Measurements from ENCODE around the gene PDHX.
"Not testable (repeated sequence)": the region's sequence is repeated elsewhere in the genome, so short reads cannot be mapped to it uniquely, and the experiment has no call there.

The PDHX gene

DNA sequence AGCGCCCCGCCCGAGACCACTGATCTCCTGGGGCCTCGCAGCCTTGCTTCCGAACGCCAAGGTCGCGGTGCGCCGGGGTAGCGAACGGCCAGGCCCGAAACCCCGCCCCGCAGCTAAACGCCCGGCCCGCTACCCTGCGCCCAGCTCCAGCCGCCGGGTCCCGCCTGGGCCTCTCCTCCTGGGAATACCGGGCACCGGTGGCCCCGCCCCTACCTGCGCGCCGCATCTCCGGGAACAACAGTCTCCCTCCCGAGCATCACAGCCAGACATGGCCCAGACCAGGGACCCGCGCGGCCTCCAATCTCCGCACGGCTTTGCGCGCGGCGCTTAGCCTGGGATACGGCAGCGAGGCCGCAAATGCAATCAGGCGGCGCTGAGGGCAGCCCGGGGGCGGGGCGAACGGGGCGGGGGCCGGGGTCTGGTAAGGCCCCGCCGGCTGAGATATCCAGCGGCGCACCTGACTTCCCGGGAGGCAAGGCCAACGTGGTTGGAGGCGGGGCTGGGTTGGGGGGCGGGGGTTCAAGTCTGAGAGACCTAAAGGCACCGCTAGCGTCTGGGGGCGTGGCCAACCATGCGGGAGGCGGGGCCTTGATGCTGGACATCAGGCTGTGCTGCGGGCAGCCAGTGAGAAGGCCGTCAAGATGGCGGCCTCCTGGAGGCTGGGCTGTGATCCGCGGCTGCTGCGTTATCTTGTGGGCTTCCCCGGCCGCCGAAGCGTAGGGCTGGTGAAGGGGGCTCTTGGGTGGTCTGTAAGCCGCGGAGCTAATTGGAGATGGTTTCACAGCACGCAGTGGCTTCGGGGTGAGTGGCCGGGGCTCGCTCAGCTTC lies at the start of gene PDHX, which contains the start of gene APIP:
Gene PDHX, plus strand, starts transcription at position 604 of the 828 bp plus-strand sequence. Its CDS starts 38 bp downstream, at position 642.
Gene APIP, minus strand, starts transcription at position 365 of the 828 bp plus-strand sequence. Its CDS starts 95 bp downstream, at position 270.
- DNase-seq = peak; percentile 65 to 89

DNA sequence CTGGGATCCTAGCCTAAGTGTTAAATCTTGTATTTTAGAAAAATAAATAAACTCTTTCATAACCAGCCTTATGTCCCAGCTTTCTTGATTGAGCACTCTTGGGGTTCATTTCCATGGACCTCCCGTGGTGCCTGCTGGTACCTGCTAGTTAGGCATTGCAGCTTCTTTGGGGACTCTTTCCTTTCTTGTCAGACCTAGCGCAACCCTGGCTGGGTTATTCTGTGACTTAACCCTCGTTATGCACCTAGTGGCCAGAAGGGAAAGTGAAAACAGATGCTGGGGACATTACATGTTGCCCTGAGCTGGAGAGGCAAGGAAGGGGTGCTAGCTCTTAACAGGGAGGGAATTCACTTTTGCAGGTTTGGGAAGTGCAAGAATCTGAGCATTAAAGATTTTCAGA lies 47.0 kb upstream of the PDHX start:
- no peak for DNase-seq

DNA sequence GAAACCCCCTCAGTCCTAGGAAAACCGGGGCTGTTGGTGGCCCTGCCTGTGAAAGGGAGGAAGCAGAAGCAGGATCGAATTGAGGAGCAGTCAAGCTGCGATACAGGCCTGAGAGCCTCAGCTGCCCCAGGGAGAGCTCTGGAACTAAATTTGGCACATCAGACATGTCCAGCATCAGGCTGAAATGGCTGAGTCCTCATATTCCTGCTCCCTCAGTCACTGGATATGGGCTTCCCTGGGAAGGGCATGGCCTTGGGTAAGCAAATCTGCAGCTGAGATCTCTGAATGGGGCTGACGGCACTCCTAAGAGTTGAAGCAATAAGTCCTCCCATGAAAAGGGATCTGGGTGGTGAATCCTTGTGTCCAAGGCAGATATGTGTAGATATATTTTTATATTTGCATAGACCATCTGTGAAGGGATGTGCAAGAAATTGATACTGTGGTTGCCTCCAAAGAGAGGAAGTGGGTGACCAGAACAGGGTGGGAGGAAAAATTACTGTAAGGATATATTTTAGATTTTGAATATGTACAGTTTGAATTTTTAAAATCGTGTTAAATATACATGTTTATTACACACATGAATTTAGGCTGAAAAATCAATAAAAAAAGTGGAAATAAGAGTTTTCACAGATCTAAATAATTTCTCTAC lies 45.7 kb upstream of the PDHX start:
- no peak for DNase-seq

DNA sequence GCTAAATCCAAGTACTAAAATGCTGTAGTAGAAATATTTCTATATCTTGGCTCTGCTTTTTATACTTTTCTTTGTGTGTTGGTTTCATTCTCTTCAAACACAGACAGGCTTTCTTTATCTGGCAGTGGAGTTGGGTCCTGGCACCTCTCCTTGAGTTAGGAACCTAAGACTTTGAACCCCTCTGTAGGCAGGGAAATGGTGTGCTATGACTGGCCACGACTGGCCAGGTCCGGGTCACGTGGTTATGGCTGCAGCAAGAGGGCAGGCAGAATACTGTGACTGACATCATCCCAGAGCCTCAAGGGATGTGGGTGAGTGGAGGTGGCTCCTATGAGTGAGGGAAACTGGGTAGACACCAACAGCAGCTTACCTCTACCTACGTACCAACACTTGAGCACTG lies 42.2 kb upstream of the PDHX start:
- DNase-seq = no peak

DNA sequence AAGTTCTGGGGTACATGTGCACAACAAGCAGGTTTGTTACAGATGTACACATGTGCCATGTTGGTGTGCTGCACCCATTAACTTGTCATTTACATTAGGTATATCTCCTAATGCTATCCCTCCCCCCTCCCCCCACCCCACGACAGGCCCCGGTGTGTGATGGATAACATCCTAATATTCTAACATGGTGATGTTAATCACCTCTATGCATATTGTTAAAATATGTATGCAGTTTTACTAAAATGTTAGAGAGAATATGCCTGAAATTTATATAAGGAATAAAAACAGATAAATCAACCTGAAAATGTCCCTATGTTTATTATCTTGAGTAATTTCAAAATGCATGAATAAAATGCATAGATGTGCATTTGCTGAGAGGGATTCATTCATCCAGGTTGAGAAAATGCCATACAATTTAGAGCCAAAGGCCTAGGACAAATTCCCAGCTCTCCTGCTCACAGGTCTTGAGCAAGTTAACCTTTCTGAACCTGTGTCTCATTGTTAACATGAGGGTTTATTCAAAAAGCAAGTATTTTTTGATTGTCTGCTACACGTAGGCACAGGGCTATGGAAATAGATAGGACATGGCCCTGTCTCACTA lies 38.9 kb upstream of the PDHX start:
- DNase-seq = no peak

DNA sequence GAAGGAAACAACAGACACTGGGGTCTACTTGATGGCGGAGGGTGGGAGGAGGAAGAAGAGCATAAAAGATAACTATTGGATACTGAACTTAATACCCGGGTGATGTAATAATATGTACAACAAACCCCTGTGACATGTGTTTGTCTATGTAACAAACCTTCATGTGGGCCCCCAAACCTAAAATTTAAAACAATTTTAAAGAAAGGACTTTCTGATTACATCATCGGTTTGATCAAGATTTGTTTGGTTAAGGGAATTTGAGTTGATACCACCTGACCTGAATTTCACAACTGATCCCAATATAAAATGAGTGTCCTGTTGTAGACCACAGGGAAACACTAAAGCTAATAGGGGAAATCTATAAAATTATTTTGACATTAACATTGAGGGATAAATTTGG lies 34.5 kb upstream of the PDHX start:
- no peak for DNase-seq

DNA sequence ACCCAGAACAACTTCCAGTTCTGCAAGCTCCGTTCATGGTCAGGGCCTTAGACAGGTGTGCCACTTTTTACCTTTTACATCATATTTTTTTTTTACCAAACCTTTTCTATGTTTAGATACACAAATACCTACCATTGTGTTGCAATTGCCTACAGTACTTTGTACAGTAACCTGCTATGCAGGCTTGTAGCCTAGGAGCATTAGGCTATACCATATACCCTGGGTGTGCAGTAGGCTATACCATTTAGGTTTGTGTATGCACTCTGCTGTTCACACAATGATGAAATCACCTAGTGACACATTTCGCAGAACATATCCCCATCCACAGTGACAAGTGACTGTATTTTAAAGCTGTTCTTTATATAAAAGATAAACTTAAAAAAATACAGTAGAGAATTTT lies 29.8 kb upstream of the PDHX start:
- no peak for DNase-seq

DNA sequence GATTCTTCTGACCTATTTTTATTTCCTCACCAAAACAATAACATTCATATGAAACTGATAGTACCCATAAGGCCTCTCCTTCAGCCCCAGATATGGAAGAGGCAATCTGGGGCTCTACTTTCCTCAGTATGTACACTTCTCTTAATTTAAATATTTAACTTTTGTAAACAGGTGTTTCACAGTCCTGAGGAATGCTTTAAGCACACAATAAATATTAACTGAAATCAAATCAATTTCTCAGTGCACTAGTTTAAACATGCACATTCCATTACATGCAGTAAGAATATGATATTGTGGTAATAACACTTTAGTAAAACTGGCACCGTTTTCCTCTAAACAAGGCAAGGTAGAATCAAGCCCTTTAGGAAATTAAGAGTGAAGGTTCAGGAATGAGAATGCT lies 29.2 kb upstream of the PDHX start:
- no peak for DNase-seq

DNA sequence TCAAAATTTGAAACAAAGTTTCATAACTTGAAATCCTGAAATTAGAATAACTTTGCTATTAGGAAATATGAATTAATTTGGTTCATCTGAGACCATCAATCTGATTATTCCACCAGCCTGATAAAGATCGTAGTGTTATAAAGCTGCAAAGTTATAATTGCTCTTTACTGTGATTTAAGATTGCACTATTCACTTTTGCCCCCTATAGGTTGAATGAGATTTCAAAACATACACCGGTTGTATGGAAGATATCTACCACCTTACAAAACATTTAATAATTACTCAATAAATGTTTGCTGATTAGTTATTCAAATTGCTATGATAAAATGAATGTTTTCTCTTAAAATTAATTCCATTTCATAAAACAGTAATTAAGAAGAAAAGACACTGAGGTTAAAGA lies 26.3 kb upstream of the PDHX start:
- DNase-seq = no peak

DNA sequence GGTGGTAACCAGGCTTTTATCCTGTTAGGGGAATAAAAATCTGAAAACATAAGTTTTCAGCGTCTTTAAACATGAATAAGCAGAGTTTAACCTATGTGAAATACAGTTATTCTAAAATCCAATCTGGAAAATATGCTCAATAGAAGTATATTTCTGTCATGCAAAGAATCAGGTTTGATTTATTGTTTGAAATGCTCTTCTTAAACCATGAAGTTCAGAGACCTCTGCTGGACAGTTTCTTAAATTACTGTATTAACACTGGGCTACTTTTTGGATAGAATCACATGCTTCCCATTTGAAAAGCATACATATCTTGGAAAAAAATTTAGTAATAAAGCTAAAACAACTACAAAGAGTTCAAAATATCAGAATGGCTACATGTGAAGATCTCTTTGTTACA lies 25.6 kb upstream of the PDHX start:
- DNase-seq = no peak

DNA sequence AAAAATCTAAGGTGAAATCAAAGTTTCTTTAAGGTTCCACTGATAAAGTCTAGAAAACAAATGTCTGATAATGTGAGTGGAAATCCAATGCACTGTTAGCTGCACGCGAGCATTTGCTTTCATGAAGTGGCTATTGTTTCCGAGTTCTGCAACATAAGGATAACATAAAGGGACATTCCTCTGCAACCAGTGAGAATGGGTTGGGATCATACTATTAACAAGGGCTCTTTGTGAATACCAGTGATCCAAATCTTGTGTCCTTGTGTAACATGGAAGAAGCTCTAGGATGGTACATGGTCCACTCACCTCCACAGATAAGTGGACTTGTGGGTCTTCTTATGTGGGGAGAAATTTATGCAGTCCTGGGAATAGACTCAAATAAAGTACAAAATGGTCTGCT lies 24.8 kb upstream of the PDHX start:
- no peak for DNase-seq

DNA sequence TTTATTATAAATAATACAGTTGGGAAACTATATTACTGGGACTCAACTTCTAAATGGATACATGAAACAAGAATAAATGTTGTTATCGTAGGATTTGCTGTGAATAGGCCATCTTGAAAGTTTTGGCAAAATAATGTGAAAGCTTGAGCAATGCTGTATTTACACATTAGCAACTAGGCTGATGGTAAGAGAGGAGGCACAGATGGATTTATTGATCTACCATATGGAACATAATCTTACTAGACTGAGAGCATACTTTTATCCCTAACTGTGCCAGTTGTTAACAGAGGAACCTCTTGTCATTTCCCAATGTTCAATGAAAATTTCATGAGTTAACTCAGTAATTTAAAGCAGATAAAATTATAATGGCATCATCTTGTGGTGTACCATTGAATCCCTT lies 23.0 kb upstream of the PDHX start:
- no peak for DNase-seq

DNA sequence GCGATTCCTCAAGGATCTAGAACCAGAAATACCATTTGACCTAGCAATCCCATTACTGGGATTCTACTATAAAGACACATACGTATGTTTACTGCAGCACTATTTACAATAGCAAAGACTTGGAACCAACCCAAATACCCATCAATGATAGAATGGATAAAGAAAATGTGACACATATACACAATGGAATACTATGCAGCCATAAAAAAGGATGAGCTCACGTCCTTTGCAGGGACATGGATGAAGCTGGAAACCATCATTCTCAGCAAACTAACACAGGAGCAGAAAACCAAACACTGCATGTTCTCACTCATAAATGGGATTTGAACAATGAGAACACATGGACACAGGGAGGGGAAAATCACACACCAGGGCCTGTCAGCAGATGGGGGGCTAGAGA lies 20.2 kb upstream of the PDHX start:
- DNase-seq = not testable (repeated sequence)

DNA sequence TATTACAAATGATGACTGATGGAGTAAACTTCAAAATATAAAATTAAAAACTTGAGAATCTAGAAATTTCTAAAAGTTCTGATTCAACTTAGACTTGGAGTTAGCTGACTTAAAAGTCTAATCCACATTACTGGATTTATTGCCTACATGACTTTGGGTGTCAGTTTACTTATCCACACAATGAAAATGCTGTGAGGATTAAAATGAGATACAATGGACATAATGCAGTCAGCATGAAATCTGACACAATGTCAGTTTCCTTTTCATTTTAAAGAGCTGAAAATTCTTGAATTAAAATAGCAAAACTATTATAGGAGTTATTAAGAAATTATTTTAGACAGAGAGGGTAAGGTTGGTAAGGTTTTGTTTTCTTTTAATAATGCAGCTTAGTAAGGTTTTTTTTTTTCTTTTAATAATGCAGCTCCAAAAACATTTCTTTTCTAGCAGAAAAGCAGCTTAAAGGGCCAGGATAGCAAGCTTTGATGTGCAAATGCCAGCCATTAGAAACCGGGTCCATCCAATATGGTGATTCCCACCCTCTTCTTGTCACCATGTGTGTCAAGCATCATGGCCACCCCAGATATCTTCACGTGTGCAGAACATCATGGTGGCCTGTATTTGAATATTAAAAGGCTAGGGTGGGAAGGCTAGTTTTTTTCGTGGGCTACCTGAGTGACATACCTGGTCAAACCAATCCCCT lies 19.1 kb upstream of the PDHX start:
- no peak for DNase-seq

DNA sequence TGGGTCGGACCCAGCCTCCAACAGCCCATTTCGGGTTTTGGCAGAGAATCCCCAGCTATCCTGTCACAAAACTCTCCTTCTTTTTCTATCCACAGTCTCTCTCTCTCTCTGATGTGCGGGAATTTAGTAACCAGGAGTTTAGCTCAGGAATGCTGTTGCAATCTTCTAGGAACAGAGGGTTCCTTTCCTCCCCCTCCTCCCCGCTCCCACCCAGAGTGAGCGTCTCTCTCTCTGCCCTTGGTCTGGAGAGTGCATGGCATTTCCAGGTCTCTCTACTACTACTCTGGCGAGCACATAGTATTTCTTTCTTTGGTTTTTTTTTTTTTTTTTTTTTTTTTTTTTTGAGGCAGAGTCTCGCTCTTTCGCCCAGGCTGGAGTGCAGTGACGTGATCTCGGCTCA lies 17.9 kb upstream of the PDHX start:
- no peak for DNase-seq

DNA sequence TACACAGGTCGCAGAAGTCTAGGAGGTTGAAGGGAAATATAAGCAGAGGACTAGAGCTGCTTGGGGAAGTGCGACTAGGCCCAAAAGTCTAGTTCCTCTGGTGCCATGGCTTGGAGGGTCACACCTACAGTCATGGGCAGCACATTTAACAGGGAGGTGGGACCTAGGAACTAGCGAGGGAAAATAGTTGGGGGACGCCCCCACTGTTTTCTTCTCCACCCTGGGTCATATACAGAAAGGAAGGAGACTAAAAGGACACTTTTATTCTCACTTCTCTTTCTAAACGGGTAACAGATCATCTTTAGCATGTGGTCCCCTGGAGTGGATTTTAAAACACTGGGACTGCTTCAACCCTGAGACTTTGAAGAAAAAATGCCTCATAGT lies 16.8 kb upstream of the PDHX start:
- DNase-seq = no peak

DNA sequence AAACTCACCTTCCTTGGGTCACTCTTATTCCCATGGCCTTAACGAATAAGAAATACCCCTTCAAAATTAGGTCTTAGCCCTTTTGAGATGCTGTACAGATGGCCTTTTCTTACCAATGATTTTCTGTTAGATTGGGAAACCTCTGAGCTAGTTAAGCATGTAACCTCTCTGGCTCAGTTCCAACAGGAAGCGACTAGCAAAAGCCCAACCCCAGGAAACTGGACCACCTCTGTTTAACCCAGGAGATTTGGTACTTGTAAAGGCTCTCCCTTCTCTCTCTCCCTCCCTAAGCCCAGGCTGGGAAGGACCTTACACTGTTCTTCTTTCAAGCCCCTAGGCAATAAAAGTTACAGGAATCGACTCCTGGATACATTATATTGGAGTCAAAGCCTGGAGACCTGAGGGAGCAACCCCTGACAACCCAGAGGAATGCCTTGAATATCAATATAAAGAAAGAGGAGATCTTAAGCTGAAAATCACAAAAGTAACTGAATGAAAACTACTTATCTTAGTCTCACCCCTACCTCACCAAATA lies 11.9 kb upstream of the PDHX start:
- DNase-seq = no peak

DNA sequence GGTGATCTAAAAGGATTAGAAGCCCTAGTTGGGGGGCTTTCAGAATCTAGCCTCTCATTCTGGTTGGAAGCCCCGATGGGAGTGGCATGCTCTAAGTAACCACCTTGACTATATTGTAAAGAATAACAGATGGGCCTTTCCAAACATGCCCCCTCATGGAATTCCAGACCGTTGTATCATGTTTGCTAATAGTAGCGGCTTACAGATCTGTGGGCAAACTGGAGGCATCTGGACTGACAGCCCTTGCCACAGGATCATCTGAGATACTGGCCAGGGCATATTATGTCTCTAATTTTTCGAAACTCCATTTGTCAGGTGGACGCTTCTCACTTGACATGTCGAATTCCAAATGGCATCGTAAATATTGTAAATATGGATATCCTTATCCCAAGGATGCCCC lies 10.8 kb upstream of the PDHX start:
- DNase-seq = no peak

DNA sequence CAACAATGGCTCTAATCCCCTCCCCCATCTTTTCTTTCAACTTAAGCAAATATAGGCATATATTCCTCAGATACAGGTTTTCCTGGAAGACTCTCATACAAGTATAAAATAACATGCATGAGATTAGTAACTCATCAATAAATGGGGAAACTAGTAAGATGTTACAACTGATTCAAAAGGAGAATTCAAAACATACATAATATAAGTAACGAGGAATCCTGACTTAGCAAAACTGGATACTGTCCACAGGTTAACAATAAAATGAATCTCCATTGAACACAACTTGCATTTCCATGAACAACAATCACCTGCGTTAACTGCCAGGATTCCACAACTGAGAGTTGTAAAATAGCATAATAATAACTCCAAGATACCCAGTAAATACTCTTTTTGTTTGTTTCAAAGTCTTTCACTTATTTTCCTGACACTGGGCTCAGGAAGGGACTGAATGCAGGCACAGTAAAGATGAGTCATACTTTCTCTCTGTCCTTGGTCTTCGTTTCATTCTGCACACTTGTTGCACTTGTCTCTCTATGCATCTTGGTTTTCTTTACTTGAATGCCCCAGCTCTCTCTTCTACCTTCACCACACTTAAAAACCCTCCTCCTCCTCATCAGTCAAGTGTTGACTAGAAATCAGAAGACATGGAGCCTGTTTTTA lies 8.4 kb upstream of the PDHX start:
- no peak for DNase-seq

DNA sequence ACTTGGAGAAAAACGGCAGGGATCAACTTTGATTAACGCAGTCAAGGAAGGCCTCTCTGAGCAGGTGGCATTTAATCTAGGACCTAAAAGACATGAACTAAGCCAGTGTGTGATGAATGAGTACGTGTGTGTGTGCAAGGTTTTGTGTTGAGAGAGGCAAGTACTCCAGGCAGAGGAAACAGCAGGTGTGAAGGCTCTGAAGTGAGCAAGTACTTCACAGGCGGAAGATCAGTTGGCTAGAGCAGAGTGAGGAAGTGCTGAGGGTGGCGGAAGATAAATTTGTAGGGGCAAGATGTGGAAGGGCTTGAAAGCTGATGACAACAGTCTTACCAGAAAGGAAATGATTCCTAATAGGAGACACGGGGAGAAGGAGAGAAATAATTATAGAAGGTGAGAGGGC lies 7.0 kb upstream of the PDHX start:
- no peak for DNase-seq

DNA sequence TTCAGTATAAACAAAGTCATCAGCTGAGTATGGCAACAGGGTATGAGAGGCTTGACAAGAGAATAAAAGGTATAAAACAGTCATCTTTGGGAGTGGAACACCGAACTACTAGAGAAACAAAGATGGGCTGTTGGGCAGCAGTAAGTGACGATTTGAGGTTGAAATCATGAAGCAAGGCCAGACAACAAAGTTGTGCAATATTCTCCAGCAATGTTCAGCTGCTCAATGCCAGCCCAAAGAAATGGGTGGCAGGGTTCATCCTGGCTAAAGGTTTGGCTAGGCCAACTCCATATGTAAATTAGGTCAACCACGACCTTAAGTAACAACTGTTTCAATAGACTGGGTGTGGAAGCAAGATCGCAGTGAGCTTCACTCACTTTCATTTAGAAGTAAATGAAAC lies 6.5 kb upstream of the PDHX start:
- no peak for DNase-seq

DNA sequence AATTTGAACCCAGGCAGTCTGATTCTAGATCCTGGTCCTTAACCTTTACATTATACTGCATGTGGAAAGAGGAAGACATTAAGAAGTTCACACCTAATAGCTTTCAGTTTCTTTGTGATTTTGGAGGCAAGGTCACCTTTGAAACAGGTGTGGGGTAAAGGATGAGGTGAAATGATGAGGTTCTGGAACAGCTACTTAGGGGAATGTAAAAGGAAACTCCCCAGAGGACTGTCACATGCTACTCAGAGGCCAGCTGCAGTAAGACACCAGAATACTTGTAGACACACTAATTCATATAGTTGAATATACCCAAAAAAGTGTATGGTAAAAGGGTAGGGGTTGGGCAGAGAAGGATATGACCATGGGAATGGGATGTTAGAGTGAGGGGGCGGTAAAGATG lies 5.6 kb upstream of the PDHX start:
- DNase-seq = no peak

DNA sequence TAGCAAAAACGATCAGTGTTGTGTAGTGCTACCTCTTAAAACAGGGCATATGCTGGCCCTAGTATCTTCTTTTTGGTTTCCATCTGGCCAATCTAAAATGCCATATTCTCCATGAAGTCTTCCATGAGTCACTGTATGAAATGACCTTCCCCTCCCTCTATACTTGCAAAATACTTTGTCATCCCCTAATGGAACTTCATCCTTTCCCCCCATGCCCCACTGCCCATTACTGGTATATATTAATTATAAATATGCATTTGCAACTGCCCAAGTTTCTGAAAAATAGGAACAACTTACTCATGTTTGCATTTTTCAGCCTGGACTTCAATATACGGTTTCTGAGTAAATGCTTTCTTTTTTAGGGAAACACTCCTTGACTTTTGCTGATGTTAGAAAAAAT lies 4.7 kb upstream of the PDHX start:
- no peak for DNase-seq

All from bone marrow (tissue), 2 donors.